Measurements from ENCODE around the gene CDC73.

DNA sequence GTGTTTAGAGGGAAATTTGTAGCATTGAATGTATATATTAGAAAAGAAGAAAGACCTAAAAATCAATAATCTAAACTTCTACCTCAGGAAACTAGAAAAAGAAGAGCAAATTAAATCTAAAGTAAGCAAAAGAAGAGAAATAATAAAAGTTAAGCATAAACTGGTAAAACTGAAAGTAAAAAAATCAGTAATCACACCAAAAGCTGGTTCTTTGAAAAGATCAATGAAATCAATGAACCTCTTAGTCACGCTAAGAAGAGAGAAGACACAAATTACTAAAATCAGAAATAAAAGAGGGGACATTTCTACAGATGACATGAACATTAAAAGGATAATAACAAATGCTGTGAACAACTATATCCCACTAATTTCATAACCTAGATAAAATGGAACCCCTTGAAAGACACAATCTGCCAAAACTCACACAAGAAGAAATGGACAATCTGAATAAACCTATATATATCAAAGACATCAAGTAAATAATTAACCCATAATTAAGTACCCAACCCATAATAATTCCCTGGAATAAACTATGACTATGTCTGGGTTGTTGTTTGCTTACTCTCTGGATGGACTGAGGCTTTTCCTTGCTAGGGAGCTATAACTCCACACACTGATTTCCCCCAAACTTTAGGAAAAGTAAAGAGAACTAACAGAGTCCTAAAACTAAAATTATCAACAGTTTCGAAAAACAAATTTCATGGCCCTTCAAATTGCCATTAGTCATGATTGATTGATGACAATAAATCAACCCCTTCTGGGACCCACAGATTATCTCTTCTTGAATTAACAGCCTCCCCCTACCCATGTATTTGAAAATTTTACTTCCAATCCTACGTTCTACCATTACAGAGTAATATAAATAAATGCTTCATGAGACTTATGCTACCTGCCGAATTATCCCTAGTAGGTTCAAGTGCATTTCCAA, 2.8 kb upstream of the CDC73 start:
- no peak for TF ChIP-seq POLR2A (IDR thresholded peaks at IDR 0.05)
- TF ChIP-seq, protein P1, sequence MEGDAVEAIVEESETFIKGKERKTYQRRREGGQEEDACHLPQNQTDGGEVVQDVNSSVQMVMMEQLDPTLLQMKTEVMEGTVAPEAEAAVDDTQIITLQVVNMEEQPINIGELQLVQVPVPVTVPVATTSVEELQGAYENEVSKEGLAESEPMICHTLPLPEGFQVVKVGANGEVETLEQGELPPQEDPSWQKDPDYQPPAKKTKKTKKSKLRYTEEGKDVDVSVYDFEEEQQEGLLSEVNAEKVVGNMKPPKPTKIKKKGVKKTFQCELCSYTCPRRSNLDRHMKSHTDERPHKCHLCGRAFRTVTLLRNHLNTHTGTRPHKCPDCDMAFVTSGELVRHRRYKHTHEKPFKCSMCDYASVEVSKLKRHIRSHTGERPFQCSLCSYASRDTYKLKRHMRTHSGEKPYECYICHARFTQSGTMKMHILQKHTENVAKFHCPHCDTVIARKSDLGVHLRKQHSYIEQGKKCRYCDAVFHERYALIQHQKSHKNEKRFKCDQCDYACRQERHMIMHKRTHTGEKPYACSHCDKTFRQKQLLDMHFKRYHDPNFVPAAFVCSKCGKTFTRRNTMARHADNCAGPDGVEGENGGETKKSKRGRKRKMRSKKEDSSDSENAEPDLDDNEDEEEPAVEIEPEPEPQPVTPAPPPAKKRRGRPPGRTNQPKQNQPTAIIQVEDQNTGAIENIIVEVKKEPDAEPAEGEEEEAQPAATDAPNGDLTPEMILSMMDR (IDR thresholded peaks at IDR 0.05): no peak

Measured in heart left ventricle (tissue), 13 donors.